Transverse colon (tissue), 3 donors: ENCODE results near the gene ST8SIA6.

Source experiments
- EP300 ChIP-seq: sonication (generic); formaldehyde crosslinking; IDR thresholded peaks from one replicate; pipeline ENCODE4 v1.6.1; 2017; ENCODE audit warnings: antibody characterized with exemption, low read depth
- POLR2A ChIP-seq: fragments of 450-650 bp; IDR thresholded peaks from one replicate; pipeline ENCODE4 v1.6.1; 2016; ENCODE audit warnings: antibody characterized with exemption, mild to moderate bottlenecking, moderate library complexity
- TF ChIP-seq, protein P1 (sequence below), 5 experiments: fragments of 200-600 bp in 3 of 5; fragments of 450-650 bp in 2 of 5; sonication (generic) in 3 of 5; IDR thresholded peaks; 1 replicate in 2 of 5; 2 replicates in 3 of 5; pipeline ENCODE4 v1.5.1; 2016 to 2017; ENCODE audit warnings: antibody characterized with exemption in 5 of 5, inconsistent platforms in 3 of 5, mild to moderate bottlenecking in 2 of 5, moderate library complexity in 1 of 5

- TF ChIP-seq, protein P1, sequence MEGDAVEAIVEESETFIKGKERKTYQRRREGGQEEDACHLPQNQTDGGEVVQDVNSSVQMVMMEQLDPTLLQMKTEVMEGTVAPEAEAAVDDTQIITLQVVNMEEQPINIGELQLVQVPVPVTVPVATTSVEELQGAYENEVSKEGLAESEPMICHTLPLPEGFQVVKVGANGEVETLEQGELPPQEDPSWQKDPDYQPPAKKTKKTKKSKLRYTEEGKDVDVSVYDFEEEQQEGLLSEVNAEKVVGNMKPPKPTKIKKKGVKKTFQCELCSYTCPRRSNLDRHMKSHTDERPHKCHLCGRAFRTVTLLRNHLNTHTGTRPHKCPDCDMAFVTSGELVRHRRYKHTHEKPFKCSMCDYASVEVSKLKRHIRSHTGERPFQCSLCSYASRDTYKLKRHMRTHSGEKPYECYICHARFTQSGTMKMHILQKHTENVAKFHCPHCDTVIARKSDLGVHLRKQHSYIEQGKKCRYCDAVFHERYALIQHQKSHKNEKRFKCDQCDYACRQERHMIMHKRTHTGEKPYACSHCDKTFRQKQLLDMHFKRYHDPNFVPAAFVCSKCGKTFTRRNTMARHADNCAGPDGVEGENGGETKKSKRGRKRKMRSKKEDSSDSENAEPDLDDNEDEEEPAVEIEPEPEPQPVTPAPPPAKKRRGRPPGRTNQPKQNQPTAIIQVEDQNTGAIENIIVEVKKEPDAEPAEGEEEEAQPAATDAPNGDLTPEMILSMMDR (IDR thresholded peaks at IDR 0.05) = peak in 3 of 5 experiments; percentile 27 to 32 (median 28)
- TF ChIP-seq POLR2A = no peak
- TF ChIP-seq EP300 = no peak
Observed at GRCh38 chr10:17409170-17409733, 45.1 kb downstream of the ST8SIA6 start.
